Activated T-cell treated with anti-CD3 and anti-CD28 coated beads for 4 hours (primary cell): ENCODE measurements around the gene MMP13.
"Not testable (repeated sequence)": the region's sequence is repeated elsewhere in the genome, so short reads cannot be mapped to it uniquely, and the experiment has no call there.

ENCODE experiments used
- DNase-seq: peaks from one replicate; pipeline ENCODE4 v3.0.0-alpha.2; 2020

MMP13 gene

DNA sequence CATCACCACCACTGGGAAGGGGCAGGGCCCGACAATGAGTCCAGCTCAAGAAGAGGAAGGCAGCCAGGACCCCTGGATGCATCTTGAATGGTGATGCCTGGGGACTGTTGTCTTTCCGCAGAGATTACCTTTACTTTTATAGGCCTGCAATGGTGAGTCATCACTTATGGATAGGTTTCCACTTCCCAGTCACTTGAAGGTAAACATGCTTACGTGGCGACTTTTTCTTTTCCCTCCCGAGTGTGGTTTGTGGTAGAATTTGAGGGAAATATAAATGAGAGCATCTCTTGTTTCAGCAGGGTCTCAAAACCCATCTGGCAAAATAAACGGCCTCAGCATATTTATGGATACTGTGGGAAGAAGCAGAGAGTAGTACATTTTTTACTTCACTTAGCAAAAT is at the start of gene MMP13:
Gene MMP13 (minus strand): TSS at position 109 of the 400 bp plus-strand sequence. CDS start 27 bp downstream, at position 82.
- DNase-seq = no peak

GRCh38 chr11:103004234-103004633 is 48.7 kb upstream of the MMP13 start:
- DNase-seq = not testable (repeated sequence)

DNA sequence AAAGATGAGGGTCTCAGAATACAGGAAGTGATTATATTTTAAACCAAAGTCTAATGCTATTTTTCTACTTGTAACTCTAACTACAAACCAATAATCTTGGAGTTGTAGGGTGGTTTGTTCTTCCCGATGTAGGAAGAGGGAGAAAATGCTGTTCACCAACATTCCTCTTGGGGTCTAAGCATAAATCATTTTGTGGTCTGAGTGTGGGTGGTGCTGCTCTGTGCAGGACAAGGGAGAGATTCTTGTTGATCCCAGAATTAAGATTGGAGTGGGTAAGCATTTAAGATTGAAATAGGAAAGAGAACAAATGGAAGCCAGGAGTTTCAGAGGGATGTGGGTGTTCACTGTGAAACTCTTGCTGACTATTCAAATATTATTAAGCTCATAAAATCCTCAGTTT is 38.6 kb upstream of the MMP13 start:
- no peak for DNase-seq

DNA sequence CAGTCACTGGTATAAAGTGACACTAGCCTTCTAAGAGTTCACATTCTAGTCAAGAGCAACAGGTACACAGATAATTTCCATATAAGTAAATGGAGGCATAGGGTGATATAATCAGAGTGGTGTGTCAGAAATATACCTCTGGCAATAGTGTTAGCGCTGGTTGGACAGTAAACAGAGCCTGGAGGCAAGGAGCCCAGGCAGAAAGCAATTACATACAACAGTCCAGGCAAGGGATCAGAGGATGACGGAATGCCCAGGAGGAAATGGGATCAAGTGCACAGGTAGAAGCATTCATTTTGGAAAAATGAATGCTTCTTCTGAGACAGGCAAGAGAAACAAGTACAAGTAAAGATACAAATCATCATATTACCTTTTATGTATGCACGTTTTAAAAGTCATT is 36.2 kb upstream of the MMP13 start:
- no peak for DNase-seq

GRCh38 chr11:102990145-102990544 is 34.6 kb upstream of the MMP13 start:
- no peak for DNase-seq

DNA sequence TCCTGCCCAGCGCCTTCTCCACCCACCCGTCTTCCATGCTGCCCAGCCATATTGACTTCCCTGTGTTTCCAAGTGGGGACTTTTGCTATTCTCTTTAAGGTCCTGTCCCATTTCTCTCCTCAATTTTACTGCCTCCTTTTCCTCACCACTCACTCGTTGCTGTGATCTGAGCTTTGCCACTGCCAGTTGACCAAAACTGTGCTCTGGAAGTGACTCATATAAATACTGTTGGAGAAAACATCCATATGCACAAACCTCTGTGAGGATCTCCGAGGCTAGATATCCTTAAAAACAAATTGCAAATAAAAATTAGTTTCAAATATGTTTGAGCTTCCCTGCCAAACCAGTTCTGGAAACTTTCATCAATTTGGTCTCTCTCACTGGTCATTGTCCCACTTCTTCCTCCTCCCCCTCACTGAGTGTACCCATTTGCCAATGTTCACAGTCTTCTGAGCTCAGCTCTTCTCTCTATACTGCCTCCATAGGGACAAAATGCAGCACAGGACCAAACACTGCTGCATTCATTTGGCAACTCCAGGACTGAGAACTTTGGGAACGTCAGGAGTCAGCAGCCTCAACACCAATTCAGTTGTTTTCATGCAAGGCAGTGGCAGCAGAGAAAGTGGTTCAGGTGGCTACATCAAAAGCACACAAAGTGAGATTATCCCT is 34.0 kb upstream of the MMP13 start:
- DNase-seq = no peak

GRCh38 chr11:102986815-102987214 is 31.3 kb upstream of the MMP13 start:
- DNase-seq = no peak

GRCh38 chr11:102985850-102986249 is 30.3 kb upstream of the MMP13 start:
- no peak for DNase-seq

- no peak for DNase-seq
These were observed 28.0 kb upstream of the MMP13 start for GRCh38 chr11:102983486-102983885.

GRCh38 chr11:102981324-102981910 is 25.9 kb upstream of the MMP13 start:
- no peak for DNase-seq

- no peak for DNase-seq
These were observed 19.2 kb upstream of the MMP13 start for GRCh38 chr11:102974552-102975280.

DNA sequence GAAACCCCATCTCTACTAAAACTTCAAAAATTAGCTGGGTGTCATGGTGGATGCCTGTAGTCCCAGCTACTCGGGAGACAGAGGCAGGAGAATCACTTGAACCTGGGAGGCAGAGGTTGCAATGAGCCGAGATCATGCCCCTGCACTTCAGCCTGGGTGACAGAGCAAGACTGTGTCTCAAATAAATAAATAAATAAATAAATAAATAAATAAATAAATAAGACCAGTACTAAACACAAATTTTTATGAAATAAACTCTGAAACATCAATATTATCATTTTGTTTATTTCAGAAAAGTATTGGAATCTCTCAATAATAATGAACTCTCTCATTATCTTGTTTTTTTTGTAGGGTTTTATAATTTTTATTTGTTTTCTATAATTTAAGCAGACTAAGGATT is 18.2 kb upstream of the MMP13 start:
- not testable (repeated sequence) for DNase-seq

DNA sequence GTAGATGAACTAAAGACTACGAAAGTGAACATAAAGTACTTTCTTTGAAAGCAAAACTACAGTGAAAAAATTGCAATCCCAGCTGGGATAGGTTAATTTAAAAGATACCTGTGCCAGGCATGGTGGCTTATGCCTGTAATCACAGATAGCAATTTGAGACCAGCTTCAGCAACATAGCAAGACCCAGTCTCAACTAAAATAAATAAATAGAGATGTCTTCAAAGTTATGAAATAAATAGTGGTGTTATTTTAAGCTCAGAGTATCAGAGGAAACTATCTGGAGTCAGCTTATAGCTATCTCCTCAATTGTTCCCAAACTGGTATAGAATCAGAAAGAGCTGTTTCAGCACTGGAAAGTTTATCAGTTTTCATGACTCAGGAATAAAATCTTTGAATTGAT is 17.3 kb upstream of the MMP13 start:
- DNase-seq = no peak

GRCh38 chr11:102971766-102972165 is 16.2 kb upstream of the MMP13 start:
- no peak for DNase-seq

GRCh38 chr11:102967497-102967896 is 12.0 kb upstream of the MMP13 start:
- DNase-seq = no peak

GRCh38 chr11:102966011-102966410 is 10.5 kb upstream of the MMP13 start:
- no peak for DNase-seq

GRCh38 chr11:102964867-102965266 is 9.3 kb upstream of the MMP13 start:
- no peak for DNase-seq

GRCh38 chr11:102957953-102958352 is 2.4 kb upstream of the MMP13 start:
- DNase-seq = no peak

DNA sequence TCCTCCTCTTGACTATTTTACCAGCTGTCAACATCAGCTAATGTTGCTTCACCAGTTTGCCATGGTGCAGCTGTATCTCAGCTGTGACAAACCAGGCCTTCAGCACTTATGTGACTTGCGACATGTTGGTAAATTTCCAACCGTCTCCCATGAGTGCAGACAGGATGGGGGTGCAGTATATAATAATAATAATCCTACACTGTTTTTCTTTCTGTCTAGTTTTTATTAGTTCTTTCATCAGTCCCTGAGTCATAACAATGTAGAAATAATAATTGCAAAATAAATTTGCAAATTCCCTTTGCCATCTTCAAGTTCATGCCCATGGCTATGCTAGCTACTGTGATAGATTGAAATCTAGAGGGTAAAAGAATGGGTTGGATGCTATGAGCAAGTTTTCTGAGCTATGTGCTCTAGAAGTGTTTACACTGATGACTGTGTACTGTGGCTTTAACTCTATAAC is 4.9 kb downstream of the MMP13 start:
- DNase-seq = no peak

- no peak for DNase-seq
These were observed 9.3 kb downstream of the MMP13 start for GRCh38 chr11:102946237-102946636.

- DNase-seq = peak; percentile 8
These were observed 14.6 kb downstream of the MMP13 start for GRCh38 chr11:102940714-102941588.

DNA sequence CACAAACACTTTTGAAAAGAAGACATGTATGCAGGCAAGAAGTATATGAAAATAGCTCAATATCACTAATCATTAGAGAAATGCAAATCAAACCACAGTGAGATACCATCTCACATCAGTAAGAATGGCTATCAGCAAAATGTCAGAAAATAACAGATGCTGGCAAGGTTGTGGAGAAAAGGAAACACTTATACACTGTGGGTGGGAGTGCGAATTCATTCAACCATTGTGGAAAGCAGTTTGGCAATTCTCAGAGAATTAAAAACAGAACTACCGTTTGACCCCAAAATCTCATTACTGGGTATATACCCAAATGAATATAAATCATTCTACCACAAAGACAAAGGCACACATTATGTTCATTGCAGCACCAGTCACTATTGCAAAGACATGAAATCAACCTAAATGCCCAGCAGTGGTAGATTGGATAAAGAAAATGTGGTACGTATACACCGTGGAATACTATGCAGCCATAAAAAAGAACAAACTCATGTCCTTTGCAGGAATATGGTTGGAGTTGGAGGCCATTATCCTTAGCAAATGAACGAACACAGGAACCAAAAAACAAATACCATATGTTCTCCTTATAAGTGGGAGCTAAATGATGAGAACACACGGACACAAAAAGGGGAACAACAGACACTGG is 18.5 kb downstream of the MMP13 start:
- DNase-seq = no peak

- no peak for DNase-seq
These were observed 20.0 kb downstream of the MMP13 start for GRCh38 chr11:102935514-102935913.
